KMS-11 (cell line): Measurements from ENCODE around the gene ACSL5.

Experiments used
- H2AFZ ChIP-seq: fragments of 200-600 bp; sonication (generic); 2 replicates; pipeline ENCODE4 v1.6.1; 2016; ENCODE audit warnings: antibody characterized with exemption, mixed run types, low read depth
- H3K27ac ChIP-seq: fragments of 200-600 bp; sonication (generic); 2 replicates; pipeline ENCODE4 v1.6.1; 2016; ENCODE audit warnings: mild to moderate bottlenecking, mixed run types
- H3K27me3 ChIP-seq: fragments of 200-600 bp; sonication (generic); 2 replicates; pipeline ENCODE4 v1.6.1; 2017; ENCODE audit warnings: mild to moderate bottlenecking, low read depth, mixed run types, moderate library complexity; ENCODE audit not compliant: insufficient read depth
- H3K36me3 ChIP-seq: fragments of 200-600 bp; sonication (generic); 2 replicates; pipeline ENCODE4 v1.6.1; 2017; ENCODE audit warnings: mild to moderate bottlenecking, mixed run types; ENCODE audit not compliant: insufficient read depth
- H3K4me1 ChIP-seq: fragments of 200-600 bp; sonication (generic); 2 replicates; pipeline ENCODE4 v1.6.1; 2016; ENCODE audit warnings: mild to moderate bottlenecking, low read depth, mixed run types; ENCODE audit not compliant: poor library complexity, severe bottlenecking
- H3K4me2 ChIP-seq: fragments of 200-600 bp; sonication (generic); 2 replicates; pipeline ENCODE4 v1.7.0; 2016; ENCODE audit warnings: mild to moderate bottlenecking, mixed run types
- H3K4me3 ChIP-seq: fragments of 200-600 bp; sonication (generic); IDR thresholded peaks from 2 replicates; pipeline ENCODE4 v1.6.1; 2017; ENCODE audit warnings: low read depth, low read length, mixed read lengths; ENCODE audit not compliant: insufficient read depth
- H3K79me2 ChIP-seq: fragments of 200-600 bp; sonication (generic); 2 replicates; pipeline ENCODE4 v1.6.1; 2016; ENCODE audit warnings: low read depth, mixed run types; ENCODE audit not compliant: insufficient read depth
- H3K9ac ChIP-seq: fragments of 200-600 bp; sonication (generic); 2 replicates; pipeline ENCODE4 v1.6.1; 2016; ENCODE audit warnings: mild to moderate bottlenecking, mixed run types
- H4K20me1 ChIP-seq: fragments of 200-600 bp; sonication (generic); 2 replicates; pipeline ENCODE4 v1.6.1; 2016; ENCODE audit warnings: mild to moderate bottlenecking, mixed run types; ENCODE audit not compliant: insufficient read depth
- CTCF ChIP-seq: fragments of 200-600 bp; sonication (generic); conservative IDR thresholded peaks from 2 replicates; pipeline ENCODE4 v1.6.1; 2017; ENCODE audit warnings: low read depth, mild to moderate bottlenecking, antibody characterized with exemption, low read length, moderate library complexity, mixed read lengths

Gene ACSL5

GRCh38 chr10:112373912-112374338 lies at the start of gene ACSL5:
ACSL5 (plus strand) TSS chr10:112374116; CDS start chr10:112394947, 20,831 bp downstream.
- no peaks in the 10 kb centered on the region for H3K36me3 ChIP-seq
- no peak within 1 kb of the TSS for H3K27ac ChIP-seq
- no peaks in the 10 kb centered on the region for H4K20me1 ChIP-seq
- peaks cover 11% of the 10 kb centered on the region; the same call in 1 of the 2 replicates for H3K79me2 ChIP-seq
- H3K27me3 ChIP-seq: no peaks in the 10 kb centered on the region
- 0 out of 2 replicates have a peak within 1 kb of the TSS, but pooled peaks have one; percentile 75 for H3K4me2 ChIP-seq
- peaks cover 22% of the 10 kb centered on the region for H3K4me1 ChIP-seq
- peak within 1 kb of the TSS; percentile 98 for H2AFZ ChIP-seq
- H3K9ac ChIP-seq: no peak within 1 kb of the TSS; the same call in 1 of the 2 replicates
- TF ChIP-seq CTCF: no peak
- no peak within 1 kb of the TSS for H3K4me3 ChIP-seq

- no peak for TF ChIP-seq CTCF
- no peak overlapping the region for H3K4me2 ChIP-seq
- no peaks in the 10 kb centered on the region for H3K79me2 ChIP-seq
- H3K27ac ChIP-seq: no peak overlapping the region
- H3K4me1 ChIP-seq: no peaks in the 10 kb centered on the region
- no peaks in the 10 kb centered on the region for H3K27me3 ChIP-seq
- H3K36me3 ChIP-seq: no peaks in the 10 kb centered on the region
- no peaks in the 10 kb centered on the region for H4K20me1 ChIP-seq
- H3K9ac ChIP-seq: no peak overlapping the region
- no peak overlapping the region for H3K4me3 ChIP-seq
- H2AFZ ChIP-seq: no peak overlapping the region
These were observed 46.2 kb upstream of the ACSL5 start for GRCh38 chr10:112327678-112328077.

- H4K20me1 ChIP-seq: no peaks in the 10 kb centered on the region
- no peak overlapping the region for H3K4me3 ChIP-seq
- H3K27ac ChIP-seq: no peak overlapping the region
- H3K4me2 ChIP-seq: no peak overlapping the region
- no peaks in the 10 kb centered on the region for H3K36me3 ChIP-seq
- no peaks in the 10 kb centered on the region for H3K79me2 ChIP-seq
- H3K9ac ChIP-seq: no peak overlapping the region
- no peak for TF ChIP-seq CTCF
- no peaks in the 10 kb centered on the region for H3K4me1 ChIP-seq
- no peaks in the 10 kb centered on the region for H3K27me3 ChIP-seq
- no peak overlapping the region for H2AFZ ChIP-seq
These were observed 43.8 kb upstream of the ACSL5 start for GRCh38 chr10:112330162-112330561.

GRCh38 chr10:112330607-112331160 lies 43.2 kb upstream of the ACSL5 start:
- H2AFZ ChIP-seq: no peak overlapping the region

More at GRCh38 chr10:112330607-112331160, 43.2 kb upstream of the ACSL5 start:
- Histone ChIP-seq H3K27me3 (no peaks in the 10 kb centered on the region), H4K20me1 (no peaks in the 10 kb centered on the region), H3K4me1 (no peaks in the 10 kb centered on the region), H3K4me2 (no peak overlapping the region), H3K9ac (no peak overlapping the region), H3K27ac (no peak overlapping the region), H3K36me3 (no peaks in the 10 kb centered on the region), H3K79me2 (no peaks in the 10 kb centered on the region), H3K4me3 (no peak overlapping the region)
- TF ChIP-seq CTCF: no peak
